Adipocyte (in vitro differentiated cells): ENCODE measurements around the gene RAB11FIP3.
A peak's percentile ranks its signal among the peaks of the same experiment; 100 is the strongest.

Experiments used
- DNase-seq: peaks from one replicate; pipeline ENCODE4 v3.0.0-alpha.2; 2015; ENCODE audit warnings: low read depth
- H3K27me3 ChIP-seq: replicated peaks from 2 replicates; pipeline ENCODE4 v1.7.0; 2013; ENCODE audit warnings: mild to moderate bottlenecking, low read length, moderate library complexity; ENCODE audit not compliant: control insufficient read depth, insufficient read depth
- H3K36me3 ChIP-seq: 2 replicates; pipeline ENCODE4 v1.7.0; 2013; ENCODE audit warnings: low read length, mild to moderate bottlenecking, moderate library complexity; ENCODE audit not compliant: control insufficient read depth, insufficient read depth, severe bottlenecking
- H3K4me1 ChIP-seq: 2 replicates; pipeline ENCODE4 v1.7.0; 2013; ENCODE audit warnings: mild to moderate bottlenecking, low read length, moderate library complexity; ENCODE audit not compliant: control insufficient read depth, insufficient read depth
- H3K4me3 ChIP-seq: 2 replicates; pipeline ENCODE4 v1.7.0; 2013; ENCODE audit warnings: mild to moderate bottlenecking, low read length, moderate library complexity
- H3K9ac ChIP-seq: 2 replicates; pipeline ENCODE4 v1.7.0; 2013; ENCODE audit warnings: mild to moderate bottlenecking, low read length, moderate library complexity
- H3K9me3 ChIP-seq: 2 replicates; pipeline ENCODE4 v1.7.0; 2013; ENCODE audit warnings: mild to moderate bottlenecking, low read length, moderate library complexity; ENCODE audit not compliant: control insufficient read depth

RAB11FIP3 gene

DNA sequence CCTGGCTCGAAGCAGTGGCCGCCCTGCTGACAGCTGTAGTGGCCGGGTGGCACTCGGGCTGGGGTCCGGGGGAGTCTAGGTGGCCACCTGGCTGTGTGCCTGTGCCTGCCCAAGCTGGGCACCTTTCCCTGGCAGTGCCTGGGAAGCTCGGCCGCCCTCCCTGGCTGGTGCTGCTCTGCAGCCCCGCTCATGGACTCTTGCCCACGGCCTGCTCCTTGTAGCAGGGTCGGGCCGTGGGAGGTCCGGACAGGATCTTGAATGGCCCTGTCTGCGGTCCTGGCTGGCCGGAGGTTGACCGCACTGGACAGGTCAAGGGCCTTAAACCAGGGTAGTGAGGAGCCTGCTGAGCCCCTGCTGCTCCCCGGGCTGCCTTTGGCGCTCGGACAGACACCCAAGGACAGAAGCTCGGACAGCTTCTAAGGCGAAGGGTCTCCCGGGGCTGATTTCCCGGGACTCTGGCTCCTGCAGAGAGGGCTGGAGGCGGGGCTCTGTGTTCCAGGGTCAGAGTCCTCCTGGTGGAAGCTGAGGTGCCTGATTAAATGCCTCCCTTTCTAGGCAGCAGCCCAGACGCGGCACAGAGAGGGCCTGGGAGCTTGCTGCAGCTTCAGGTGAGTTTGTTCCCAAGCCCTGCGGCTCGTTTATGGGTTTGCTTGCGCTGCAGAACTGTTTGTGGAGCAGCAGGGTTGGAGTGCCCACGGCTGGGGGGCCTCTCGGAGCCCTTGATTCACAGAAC, 108.1 kb downstream of the RAB11FIP3 start:
- no peak overlapping the region for H3K9ac ChIP-seq
- DNase-seq, result no peak
- no peaks in the 10 kb centered on the region for H3K9me3 ChIP-seq
- H3K4me3 ChIP-seq, result no peak overlapping the region
- peaks cover 32% of the 10 kb centered on the region for H3K4me1 ChIP-seq
- no peaks in the 10 kb centered on the region for H3K27me3 ChIP-seq
- peaks cover 5% of the 10 kb centered on the region for H3K36me3 ChIP-seq

GRCh38 chr16:534135-534534, 108.7 kb downstream of the RAB11FIP3 start:
- H3K36me3 ChIP-seq, result peaks cover 5% of the 10 kb centered on the region
- H3K4me1 ChIP-seq, result peaks cover 29% of the 10 kb centered on the region
- no peak overlapping the region for H3K4me3 ChIP-seq
- no peak for DNase-seq
- no peaks in the 10 kb centered on the region for H3K27me3 ChIP-seq
- no peak overlapping the region for H3K9ac ChIP-seq
- no peaks in the 10 kb centered on the region for H3K9me3 ChIP-seq

DNA sequence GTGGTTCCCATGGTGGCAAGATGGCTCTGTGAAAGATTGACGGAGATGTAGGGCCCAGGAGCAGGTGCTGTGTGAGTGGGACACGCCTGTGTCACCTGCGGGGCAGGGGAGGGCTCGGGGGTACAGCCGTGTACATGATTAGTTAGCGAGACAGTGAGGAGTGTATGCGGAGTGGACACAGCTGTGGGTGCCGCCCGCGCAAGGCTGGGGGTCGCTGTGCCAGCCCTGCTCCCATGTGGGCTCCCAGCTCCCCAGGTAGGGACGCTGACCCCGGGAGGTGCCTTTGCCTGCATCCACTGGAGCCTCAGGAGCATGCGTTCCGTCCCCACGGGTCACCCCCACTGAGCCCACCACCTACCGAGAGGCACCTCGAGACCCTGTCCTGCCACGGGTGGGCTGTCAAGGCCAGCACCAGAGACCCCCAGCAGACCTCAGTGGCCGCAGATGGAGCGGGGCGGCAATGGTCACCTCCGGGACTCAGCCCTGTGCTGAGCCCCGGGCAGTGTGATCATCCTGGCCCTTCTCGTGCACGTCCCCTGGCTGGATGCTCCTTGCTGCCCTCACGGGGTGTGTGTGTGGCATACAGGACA, 109.5 kb downstream of the RAB11FIP3 start:
- Histone ChIP-seq H3K9ac (peak overlapping the region; percentile 63), H3K4me3 (peak overlapping the region; percentile 27), H3K4me1 (peaks cover 21% of the 10 kb centered on the region), H3K27me3 (no peaks in the 10 kb centered on the region), H3K9me3 (no peaks in the 10 kb centered on the region), H3K36me3 (peaks cover 5% of the 10 kb centered on the region)
- DNase-seq, result no peak

GRCh38 chr16:535446-536405, 110.3 kb downstream of the RAB11FIP3 start:
- Histone ChIP-seq H3K4me3 (peak overlapping the region; percentile 27), H3K9me3 (no peaks in the 10 kb centered on the region), H3K36me3 (peaks cover 5% of the 10 kb centered on the region), H3K27me3 (no peaks in the 10 kb centered on the region), H3K4me1 (peaks cover 14% of the 10 kb centered on the region), H3K9ac (peak overlapping the region; percentile 63)
- DNase-seq, result peak; percentile 68

DNA sequence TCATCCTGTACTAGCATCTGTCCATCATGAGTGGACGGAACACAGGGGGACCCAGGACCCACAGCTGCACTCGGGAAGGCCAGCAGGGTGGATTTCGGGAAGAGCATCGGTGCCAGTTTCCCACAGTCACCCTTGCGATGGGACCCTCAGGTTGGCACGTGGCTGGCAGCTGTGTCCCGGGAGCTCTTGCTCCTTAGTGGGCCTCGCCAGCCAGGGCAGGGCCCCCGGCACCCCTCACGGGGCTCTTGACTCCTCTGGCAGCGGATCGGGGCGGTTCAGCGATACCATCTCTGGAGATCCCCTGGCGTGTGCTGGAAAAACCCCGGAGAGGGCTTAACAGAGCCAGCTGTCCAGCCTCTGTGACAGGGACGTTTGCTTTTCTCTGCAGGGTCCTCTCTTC, 111.3 kb downstream of the RAB11FIP3 start:
- H3K9ac ChIP-seq, result no peak overlapping the region
- peaks cover 9% of the 10 kb centered on the region for H3K36me3 ChIP-seq
- no peak for DNase-seq
- H3K27me3 ChIP-seq, result no peaks in the 10 kb centered on the region
- H3K4me1 ChIP-seq, result peaks cover 14% of the 10 kb centered on the region
- no peak overlapping the region for H3K4me3 ChIP-seq
- no peaks in the 10 kb centered on the region for H3K9me3 ChIP-seq

GRCh38 chr16:537415-538335, 112.2 kb downstream of the RAB11FIP3 start:
- Histone ChIP-seq H3K9ac (no peak overlapping the region), H3K4me1 (peaks cover 14% of the 10 kb centered on the region), H3K4me3 (no peak overlapping the region), H3K36me3 (peaks cover 9% of the 10 kb centered on the region), H3K9me3 (no peaks in the 10 kb centered on the region), H3K27me3 (no peaks in the 10 kb centered on the region)
- no peak for DNase-seq

DNA sequence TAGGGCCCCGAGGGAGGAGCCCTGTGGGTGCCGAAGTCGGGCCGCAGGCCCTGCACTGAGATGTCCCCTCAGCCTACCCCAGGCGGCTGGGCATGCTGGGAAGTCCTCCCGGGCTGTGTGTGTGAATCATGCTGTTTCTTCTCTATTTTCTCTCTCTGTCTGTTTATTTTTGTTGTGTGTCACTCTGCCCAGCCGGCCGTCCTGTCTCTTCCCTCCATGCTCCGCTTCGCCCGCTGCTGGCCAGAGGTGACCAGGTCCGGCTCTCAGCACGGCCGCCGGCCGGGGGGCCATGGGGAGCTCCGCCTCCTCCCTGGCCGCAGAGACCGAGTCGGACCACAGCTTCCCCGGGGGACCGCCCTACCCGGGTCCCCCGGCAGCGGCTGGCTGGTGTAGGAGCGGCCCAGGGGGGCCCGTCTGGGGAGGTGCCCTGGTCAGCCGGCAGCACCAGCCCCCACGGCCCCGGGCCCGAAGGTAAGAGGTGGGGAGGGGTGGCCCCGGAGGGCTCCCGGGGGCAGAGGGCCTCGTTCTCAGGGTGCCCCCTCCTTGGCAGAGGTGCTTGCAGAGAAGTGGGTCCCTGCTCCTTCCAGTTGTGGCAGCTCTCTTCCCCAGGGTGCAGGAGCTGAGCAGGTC, 114.6 kb downstream of the RAB11FIP3 start:
- peak; percentile 72 for DNase-seq
- Histone ChIP-seq H3K36me3 (peaks cover 9% of the 10 kb centered on the region), H3K9me3 (no peaks in the 10 kb centered on the region), H3K9ac (no peak overlapping the region), H3K27me3 (no peaks in the 10 kb centered on the region), H3K4me3 (no peak overlapping the region), H3K4me1 (peaks cover 7% of the 10 kb centered on the region)

DNA sequence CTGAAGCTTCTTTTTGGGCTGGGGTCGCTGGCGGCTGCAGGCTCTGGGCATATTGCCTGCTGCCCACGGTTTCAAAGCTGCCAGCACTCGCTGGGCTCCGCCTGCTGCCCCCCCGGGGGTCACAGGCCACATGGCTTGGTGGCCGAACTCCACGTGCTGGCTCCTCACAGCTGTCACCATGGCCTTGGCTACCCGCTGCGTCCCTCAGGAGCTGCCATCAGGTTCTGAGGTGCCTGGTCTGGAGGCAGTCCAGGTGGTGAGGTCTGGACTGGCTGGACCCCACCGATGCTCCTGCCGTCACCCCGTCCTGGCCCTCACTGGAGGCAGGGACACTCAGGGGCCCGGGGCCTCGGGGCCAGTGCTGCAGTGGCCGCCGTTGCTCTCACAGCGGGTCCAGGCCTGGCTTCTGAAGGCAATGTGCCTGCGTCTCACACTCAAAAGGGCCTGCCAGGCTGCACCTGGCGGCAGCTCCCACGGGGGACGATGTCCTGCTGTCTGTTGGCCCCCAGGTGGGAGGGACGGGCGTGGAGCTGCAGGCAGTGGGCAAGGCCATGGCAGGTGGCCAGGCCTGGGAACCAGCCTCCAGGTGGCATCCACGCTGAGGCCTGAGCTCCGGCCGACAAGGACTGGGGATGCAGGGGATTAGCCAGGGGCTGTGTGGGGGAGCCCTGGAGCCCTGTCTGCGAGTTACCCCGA, 115.3 kb downstream of the RAB11FIP3 start:
- peaks cover 9% of the 10 kb centered on the region for H3K36me3 ChIP-seq
- H3K27me3 ChIP-seq, result no peaks in the 10 kb centered on the region
- no peak overlapping the region for H3K9ac ChIP-seq
- no peaks in the 10 kb centered on the region for H3K4me1 ChIP-seq
- no peak for DNase-seq
- H3K9me3 ChIP-seq, result no peaks in the 10 kb centered on the region
- no peak overlapping the region for H3K4me3 ChIP-seq

- Histone ChIP-seq H3K9me3 (no peaks in the 10 kb centered on the region), H3K4me3 (no peak overlapping the region), H3K36me3 (peaks cover 6% of the 10 kb centered on the region), H3K4me1 (no peaks in the 10 kb centered on the region), H3K9ac (no peak overlapping the region), H3K27me3 (no peaks in the 10 kb centered on the region)
- no peak for DNase-seq
These were observed 118.1 kb downstream of the RAB11FIP3 start for GRCh38 chr16:543301-544164.
